Keratinocyte (primary cell): Measurements from ENCODE around the gene TCP1. TPM values are rescaled to one million over a fixed set of nuclear protein-coding genes. Genes with fewer than 3 reads are reported as not detected.
"Not testable (repeated sequence)": the region's sequence is repeated elsewhere in the genome, so short reads cannot be mapped to it uniquely, and the experiment has no call there.

Source experiments
- DNase-seq: peaks from one replicate; pipeline ENCODE4 v3.0.0-alpha.2; 2011; ENCODE audit warnings: low read depth, missing footprints, low spot score
- FAIRE-seq: peaks from 2 replicates; lab custom pipeline; 2011; peaks lifted over from hg19 to GRCh38; lab: Jason Lieb, UNC
- H2AFZ ChIP-seq: 2 replicates; pipeline ENCODE4 v1.6.0; 2012; ENCODE audit warnings: low read length, control low read depth, inconsistent platforms; ENCODE audit not compliant: control insufficient read depth
- H3K27ac ChIP-seq: 2 replicates; pipeline ENCODE4 v1.5.1; 2011; ENCODE audit warnings: low read length; ENCODE audit not compliant: control insufficient read depth, insufficient read depth
- H3K27me3 ChIP-seq: 3 replicates; pipeline ENCODE4 v1.6.0; 2011; ENCODE audit warnings: low read length; ENCODE audit not compliant: control insufficient read depth, insufficient read depth; ENCODE audit errors: extremely low read depth
- H3K36me3 ChIP-seq, 2 experiments: 2 replicates in 1 of 2; 3 replicates in 1 of 2; pipeline ENCODE4 v1.5.1; 2011; ENCODE audit warnings: low read length in 2 of 2, mild to moderate bottlenecking in 1 of 2; ENCODE audit not compliant: control insufficient read depth in 2 of 2, insufficient read depth in 2 of 2; ENCODE audit errors: extremely low read depth in 1 of 2
- H3K4me1 ChIP-seq: 3 replicates; pipeline ENCODE4 v1.5.1; 2011; ENCODE audit warnings: low read length; ENCODE audit not compliant: control insufficient read depth, insufficient read depth; ENCODE audit errors: extremely low read depth
- H3K4me2 ChIP-seq: 3 replicates; pipeline ENCODE4 v1.6.0; 2011; ENCODE audit warnings: low read depth, low read length; ENCODE audit not compliant: control insufficient read depth, insufficient read depth; ENCODE audit errors: extremely low read depth
- H3K4me3 ChIP-seq, 3 experiments: fragments of 200-600 bp in 1 of 3; sonication (generic) in 1 of 3; 2 replicates in 2 of 3; 3 replicates in 1 of 3; pipeline ENCODE4 v1.5.1; 2011 to 2016; ENCODE audit warnings: low read length in 3 of 3, mild to moderate bottlenecking in 3 of 3, control low read depth in 2 of 3, inconsistent platforms in 1 of 3, low read depth in 1 of 3, mixed read lengths in 1 of 3, mixed run types in 1 of 3, moderate library complexity in 1 of 3; ENCODE audit not compliant: control insufficient read depth in 2 of 3, insufficient read depth in 2 of 3; ENCODE audit errors: extremely low read depth in 1 of 3
- H3K79me2 ChIP-seq: 2 replicates; pipeline ENCODE4 v1.6.0; 2012; ENCODE audit warnings: low read length; ENCODE audit not compliant: control insufficient read depth, insufficient read depth
- H3K9ac ChIP-seq: 3 replicates; pipeline ENCODE4 v1.6.0; 2011; ENCODE audit warnings: low read length; ENCODE audit not compliant: control insufficient read depth, insufficient read depth; ENCODE audit errors: extremely low read depth
- H3K9me1 ChIP-seq: 3 replicates; pipeline ENCODE4 v1.6.0; 2011; ENCODE audit warnings: low read length; ENCODE audit not compliant: control insufficient read depth, insufficient read depth; ENCODE audit errors: extremely low read depth
- H3K9me3 ChIP-seq: 2 replicates; pipeline ENCODE4 v1.5.1; 2012; ENCODE audit warnings: low read depth, low read length; ENCODE audit not compliant: control insufficient read depth
- H4K20me1 ChIP-seq: 3 replicates; pipeline ENCODE4 v1.6.0; 2011; ENCODE audit warnings: low read length; ENCODE audit not compliant: control insufficient read depth, insufficient read depth; ENCODE audit errors: extremely low read depth
- EZH2 ChIP-seq: IDR thresholded peaks from one replicate; pipeline ENCODE4 v1.6.1; 2012; ENCODE audit warnings: inconsistent platforms, mild to moderate bottlenecking, low read length, moderate library complexity
- dilution Hi-C: fragments of 300-500 bp; cut with MboI; formaldehyde crosslinking; loops from one replicate; pipeline ENCODE4 v1.7.0; 2020; ENCODE audit warnings: low sequenced_read_pairs; ENCODE audit not compliant: extremely low pct_ligation_motif_present
- polyA plus RNA-seq, 5 experiments: library from polyadenylated mRNA; depleted of rRNA in 3 of 5; stranded (reverse) in 3 of 5; stranded (forward) in 1 of 5; unstranded in 1 of 5; fragments of >200 nt; gene quantifications; 1 replicate in 1 of 5; 2 replicates in 3 of 5; 3 replicates in 1 of 5; pipeline versions ENCODE4 v1.2.1 to v1.2.3, GENCODE V29; 2011 to 2012; ENCODE audit warnings: missing spikeins in 2 of 5, low read depth in 1 of 5, low replicate concordance in 1 of 5
- TF ChIP-seq, protein P1 (sequence below), 3 experiments: IDR thresholded peaks in 1 of 3; conservative IDR thresholded peaks in 1 of 3; optimal IDR thresholded peaks in 1 of 3; 2 replicates in 2 of 3; 3 replicates in 1 of 3; pipeline versions ENCODE3 to v1.5.1; 2011; ENCODE audit warnings: low read length in 3 of 3, mild to moderate bottlenecking in 3 of 3, moderate library complexity in 2 of 3, control low read depth in 1 of 3, inconsistent platforms in 1 of 3; ENCODE audit not compliant: insufficient read depth in 2 of 3; ENCODE audit errors: extremely low read depth in 1 of 3

TCP1 gene
- polyA plus RNA-seq, 1 donor (not counting 4 experiments of a cell fraction or from before 2014, with no cell fraction given) = 174 TPM

DNA sequence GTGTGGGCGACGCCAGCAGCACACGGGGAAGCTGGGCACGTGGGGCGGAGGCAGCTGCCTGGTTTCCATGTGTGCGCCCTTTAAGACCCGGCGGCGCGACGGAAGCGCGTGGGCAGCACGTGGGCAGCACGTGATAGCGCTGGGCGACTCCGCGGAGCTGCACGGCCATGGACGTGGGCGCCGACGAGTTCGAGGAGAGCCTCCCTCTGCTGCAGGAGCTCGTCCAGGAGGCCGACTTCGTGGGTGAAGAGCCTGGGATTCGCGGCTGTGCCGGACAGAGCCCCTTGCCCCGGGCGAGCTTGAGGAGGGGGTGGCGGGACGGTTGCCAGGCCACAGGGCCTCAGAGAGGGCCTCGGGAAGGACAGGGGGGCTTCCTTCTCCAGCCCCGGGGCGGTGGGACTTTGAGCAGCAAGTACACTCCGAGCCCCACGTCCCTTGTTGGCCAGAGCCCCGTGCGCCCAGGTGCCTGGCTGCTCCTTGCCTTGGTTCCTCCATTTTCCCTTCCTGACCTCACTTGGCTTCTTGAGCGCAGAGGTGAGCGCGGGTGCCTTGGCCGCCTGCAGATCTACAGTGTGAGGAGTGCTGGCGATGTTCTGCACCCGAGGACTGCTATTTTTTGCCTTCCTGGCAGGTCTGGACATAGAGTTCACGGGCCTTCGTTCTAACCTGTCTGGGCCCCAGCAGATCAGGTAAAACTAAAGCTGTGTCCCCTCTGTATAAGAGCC is 10.9 kb upstream of the TCP1 start, which contains the start of gene PNLDC1:
TSS of gene PNLDC1 (plus strand) at position 136 of the 725 bp plus-strand sequence. CDS start at position 168, 32 bp downstream.
- peaks cover 0 to 12% of the 10 kb centered on the region in 2 experiments for H3K36me3 ChIP-seq
- H2AFZ ChIP-seq = no peak within 1 kb of the TSS
- H4K20me1 ChIP-seq = no peaks in the 10 kb centered on the region
- H3K4me2 ChIP-seq = no peak within 1 kb of the TSS
- H3K4me1 ChIP-seq = no peaks in the 10 kb centered on the region
- no peak within 1 kb of the TSS for H3K9ac ChIP-seq
- dilution Hi-C loops = no loop called here
- no peak within 1 kb of the TSS for H3K27ac ChIP-seq
- peaks cover 6% of the 10 kb centered on the region for H3K79me2 ChIP-seq
- H3K4me3 ChIP-seq = no peak within 1 kb of the TSS
- no peaks in the 10 kb centered on the region for H3K27me3 ChIP-seq
- DNase-seq (no peak), FAIRE-seq (no peak)
- H3K9me1 ChIP-seq = no peaks in the 10 kb centered on the region
- no peaks in the 10 kb centered on the region for H3K9me3 ChIP-seq
- TF ChIP-seq, protein P1, sequence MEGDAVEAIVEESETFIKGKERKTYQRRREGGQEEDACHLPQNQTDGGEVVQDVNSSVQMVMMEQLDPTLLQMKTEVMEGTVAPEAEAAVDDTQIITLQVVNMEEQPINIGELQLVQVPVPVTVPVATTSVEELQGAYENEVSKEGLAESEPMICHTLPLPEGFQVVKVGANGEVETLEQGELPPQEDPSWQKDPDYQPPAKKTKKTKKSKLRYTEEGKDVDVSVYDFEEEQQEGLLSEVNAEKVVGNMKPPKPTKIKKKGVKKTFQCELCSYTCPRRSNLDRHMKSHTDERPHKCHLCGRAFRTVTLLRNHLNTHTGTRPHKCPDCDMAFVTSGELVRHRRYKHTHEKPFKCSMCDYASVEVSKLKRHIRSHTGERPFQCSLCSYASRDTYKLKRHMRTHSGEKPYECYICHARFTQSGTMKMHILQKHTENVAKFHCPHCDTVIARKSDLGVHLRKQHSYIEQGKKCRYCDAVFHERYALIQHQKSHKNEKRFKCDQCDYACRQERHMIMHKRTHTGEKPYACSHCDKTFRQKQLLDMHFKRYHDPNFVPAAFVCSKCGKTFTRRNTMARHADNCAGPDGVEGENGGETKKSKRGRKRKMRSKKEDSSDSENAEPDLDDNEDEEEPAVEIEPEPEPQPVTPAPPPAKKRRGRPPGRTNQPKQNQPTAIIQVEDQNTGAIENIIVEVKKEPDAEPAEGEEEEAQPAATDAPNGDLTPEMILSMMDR (optimal IDR thresholded peaks at IDR 0.05 in 1 of 3, IDR thresholded peaks at IDR 0.05 in 1 of 3, conservative IDR thresholded peaks at IDR 0.05 in 1 of 3; ENCODE audit: extremely low read depth in 1 of 3, insufficient read depth in 2 of 3, low read length in 3 of 3) = no peak
- no peak for TF ChIP-seq EZH2

DNA sequence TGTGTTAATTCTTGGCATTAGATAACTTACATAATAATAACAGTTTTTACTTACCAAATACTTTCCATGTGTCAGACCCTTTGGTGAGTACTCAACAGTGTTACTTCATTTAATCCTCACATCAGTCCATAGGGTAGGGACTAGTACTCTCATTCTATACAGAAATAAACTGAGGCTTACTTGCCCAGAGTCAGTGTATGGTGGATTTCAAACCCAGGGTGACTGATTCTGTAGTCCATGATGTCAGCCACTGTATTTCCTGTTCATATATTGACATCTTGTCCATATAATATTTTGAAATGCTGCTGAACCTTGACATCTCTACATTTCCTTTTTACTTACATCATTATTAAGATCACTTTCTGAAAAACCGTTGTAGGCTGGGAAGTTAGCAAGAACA is 8.2 kb upstream of the TCP1 start:
- Histone ChIP-seq H4K20me1 (no peaks in the 10 kb centered on the region), H3K79me2 (peaks cover 25% of the 10 kb centered on the region), H2AFZ (no peak overlapping the region), H3K4me1 (no peaks in the 10 kb centered on the region), H3K27me3 (no peaks in the 10 kb centered on the region), H3K27ac (no peak overlapping the region), H3K36me3 (peaks cover 5 to 17% of the 10 kb centered on the region in 2 experiments), H3K9me3 (no peaks in the 10 kb centered on the region), H3K9ac (no peak overlapping the region), H3K9me1 (no peaks in the 10 kb centered on the region), H3K4me3 (no peak overlapping the region), H3K4me2 (no peak overlapping the region)
- TF ChIP-seq, protein P1 (optimal IDR thresholded peaks at IDR 0.05 in 1 of 3, IDR thresholded peaks at IDR 0.05 in 1 of 3, conservative IDR thresholded peaks at IDR 0.05 in 1 of 3; ENCODE audit: extremely low read depth in 1 of 3, insufficient read depth in 2 of 3, low read length in 3 of 3) = no peak
- no peak for TF ChIP-seq EZH2
- FAIRE-seq (no peak), DNase-seq (no peak)
- dilution Hi-C loops = no loop called here

DNA sequence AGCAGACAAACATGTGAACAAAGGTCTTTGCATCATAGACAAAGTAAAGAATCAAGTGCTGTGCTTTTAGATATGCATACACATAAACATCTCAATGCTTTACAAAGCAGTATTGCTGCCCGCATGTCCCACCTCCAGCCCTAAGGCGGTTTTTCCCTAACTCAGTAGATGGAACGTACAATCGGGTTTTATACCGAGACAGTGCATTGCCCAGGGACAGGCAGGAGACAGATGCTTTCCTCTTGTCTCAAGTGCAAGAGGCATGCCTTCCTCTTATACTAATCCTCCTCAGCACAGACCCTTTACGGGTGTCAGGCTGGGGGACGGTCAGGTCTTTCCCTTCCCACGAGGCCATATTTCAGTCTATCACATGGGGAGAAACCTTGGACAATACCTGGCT is 5.6 kb upstream of the TCP1 start:
- dilution Hi-C loops, H3K27ac ChIP-seq, H4K20me1 ChIP-seq, H3K4me3 ChIP-seq, H3K4me2 ChIP-seq, H3K9me3 ChIP-seq, DNase-seq, FAIRE-seq, H3K9ac ChIP-seq, H3K27me3 ChIP-seq, H3K9me1 ChIP-seq, H2AFZ ChIP-seq: not testable (repeated sequence)
- Histone ChIP-seq H3K4me1 (peaks cover 13% of the 10 kb centered on the region), H3K36me3 (peaks cover 11 to 18% of the 10 kb centered on the region in 2 experiments), H3K79me2 (peaks cover 47% of the 10 kb centered on the region)
